NCI-H146 treated with DMSO at 0.1 percent for 48 hours (cell line): ENCODE results near the gene CCL26.
"Not testable (repeated sequence)": the region's sequence is repeated elsewhere in the genome, so short reads cannot be mapped to it uniquely, and the experiment has no call there.

Source experiments
- DNase-seq: peaks from one replicate; lab custom pipeline; 2025; ENCODE audit not compliant: unreplicated experiment; lab: John Stamatoyannopoulos, UW

The CCL26 gene

DNA sequence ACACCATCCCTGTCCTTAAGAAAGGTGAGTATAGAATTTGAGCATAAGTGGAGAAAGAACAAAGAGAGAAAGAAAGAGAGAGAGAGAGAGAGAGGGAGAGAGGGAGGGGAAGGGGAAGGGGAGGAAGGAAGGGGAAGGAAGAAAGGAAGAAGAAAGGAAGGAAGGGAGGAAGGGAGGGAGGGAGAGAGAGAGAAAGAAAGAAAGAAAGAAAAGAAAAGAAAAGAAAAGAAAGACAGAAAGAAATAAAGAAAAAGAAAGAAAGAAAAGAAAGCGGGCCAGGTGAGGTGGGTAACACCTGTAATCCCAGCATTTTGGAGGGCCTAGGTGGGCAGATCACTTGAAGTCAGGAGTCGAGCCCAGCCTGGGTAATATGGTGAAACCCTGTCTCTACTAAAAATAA, 21.7 kb upstream of the CCL26 start:
- DNase-seq: no peak

DNA sequence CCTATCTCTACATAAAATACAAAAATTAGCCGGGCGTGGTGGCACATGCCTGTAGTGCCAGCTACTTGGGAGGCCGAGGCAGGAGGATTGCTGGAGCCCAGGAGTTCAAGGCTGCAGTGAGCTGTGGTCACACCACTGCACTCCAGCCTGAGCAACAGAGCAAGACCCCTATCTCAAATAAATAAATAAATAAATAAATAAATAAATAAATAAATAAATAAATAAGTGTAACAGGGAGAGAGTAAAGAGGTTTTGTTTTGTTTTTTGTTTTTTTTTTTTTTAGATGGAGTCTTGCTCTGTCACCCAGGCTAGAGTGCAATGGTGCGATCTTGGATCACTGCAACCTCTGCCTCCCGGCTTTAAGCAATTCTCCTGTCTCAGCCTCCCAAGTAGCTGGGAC, 20.6 kb upstream of the CCL26 start:
- not testable (repeated sequence) for DNase-seq

DNA sequence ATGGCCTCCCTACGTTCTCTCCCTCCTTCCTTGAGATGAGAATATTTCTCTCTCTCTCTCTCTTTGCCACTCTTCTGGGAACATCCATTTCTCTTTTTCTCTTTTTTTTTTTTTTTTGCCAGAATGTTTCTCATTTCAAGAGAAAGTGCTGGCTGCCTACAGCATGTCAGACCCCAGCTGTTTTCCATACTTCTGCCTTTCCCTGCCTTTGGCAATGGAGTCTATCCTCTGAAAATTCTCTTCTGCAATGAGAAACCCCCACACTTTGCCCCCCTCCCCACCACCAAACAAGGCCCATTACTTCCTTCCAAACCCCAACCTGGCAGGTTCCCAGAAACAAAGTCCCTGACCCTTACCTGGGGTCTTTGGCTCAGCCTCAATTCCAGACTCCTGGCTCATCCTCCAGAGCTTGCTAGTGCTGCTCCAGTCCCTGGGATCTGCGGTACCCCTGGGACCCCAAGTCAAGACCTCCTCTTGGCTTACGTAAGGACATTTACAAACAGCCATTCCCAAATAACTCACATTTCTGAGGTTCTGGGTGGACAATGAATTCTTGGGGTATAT, 17.4 kb upstream of the CCL26 start:
- DNase-seq: no peak

DNA sequence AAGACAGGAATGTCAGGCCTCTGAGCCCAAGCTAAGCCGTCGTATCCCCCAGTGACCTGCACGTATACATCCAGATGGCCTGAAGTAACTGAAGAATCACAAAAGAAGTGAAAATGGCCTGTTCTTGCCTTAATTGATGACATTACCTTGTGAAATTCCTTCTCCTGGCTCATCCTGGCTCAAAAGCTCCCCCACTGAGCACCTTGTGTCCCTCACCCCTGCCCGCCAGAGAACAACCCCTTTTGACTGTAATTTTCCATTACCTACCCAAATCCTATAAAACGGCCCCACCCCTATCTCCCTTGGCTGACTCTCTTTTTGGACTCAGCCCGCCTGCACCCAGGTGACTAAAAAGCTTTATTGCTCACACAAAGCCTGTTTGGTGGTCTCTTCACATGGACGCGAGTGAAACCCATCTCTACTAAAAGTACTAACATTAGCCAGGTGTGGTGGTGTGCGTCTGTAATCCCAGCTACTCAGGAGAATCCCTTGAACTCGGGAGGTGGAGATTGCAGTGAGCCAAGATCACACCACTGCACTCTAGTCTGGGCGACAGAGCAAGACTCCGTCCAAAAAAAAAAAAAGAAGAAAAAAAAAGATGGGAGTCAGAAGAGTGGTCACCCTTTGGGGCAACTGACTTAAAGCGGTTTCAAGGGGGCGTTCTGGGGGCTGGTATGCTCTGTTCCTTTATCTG, 16.3 kb upstream of the CCL26 start:
- not testable (repeated sequence) for DNase-seq

DNA sequence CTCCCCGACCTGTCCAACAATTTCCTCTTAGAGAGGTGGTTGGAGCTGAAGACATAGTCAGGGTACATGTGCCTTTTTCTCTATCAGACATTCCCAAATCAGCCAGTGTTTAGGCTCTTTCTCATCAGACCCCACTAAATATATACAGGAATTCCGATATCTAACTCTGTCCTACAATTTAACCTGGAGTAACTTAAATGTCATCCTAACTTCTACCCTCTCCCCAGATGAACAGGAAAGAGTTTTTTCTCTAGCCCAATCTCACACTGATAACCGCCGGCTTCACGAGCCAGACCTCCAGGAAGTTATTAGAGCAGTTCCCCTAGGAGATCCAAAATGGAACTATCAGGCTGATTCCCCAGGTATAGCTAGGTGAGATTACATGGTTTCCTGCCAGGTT, 11.0 kb upstream of the CCL26 start:
- DNase-seq: not testable (repeated sequence)

DNA sequence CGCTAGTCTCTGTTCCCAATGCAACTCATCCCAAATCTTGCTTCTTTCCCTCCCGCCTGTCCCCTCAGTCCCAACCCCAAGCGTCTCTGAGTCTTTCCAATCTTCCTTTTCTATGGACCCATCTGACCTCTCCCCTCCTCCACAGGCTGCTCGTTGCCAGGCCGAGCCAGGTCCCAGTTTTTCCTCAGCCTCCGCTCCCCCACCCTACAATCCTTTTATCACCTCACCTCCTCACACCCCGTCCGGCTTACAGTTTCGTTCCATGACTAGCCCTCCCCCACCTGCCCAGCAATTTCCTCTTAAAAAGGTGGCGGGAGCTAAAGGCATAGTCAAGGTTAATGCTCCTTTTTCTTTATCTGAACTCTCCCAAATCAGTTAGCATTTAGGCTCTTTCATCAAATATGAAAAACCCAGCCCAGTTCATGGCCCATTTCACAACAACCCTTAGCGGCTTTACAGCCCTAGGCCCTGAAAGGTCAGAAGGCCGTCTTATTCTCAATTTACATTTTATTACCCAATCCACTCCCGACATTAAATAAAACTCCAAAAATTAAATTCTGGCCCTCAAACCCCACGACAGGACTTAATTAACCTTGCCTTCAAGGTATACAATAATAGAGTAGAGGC, 8.7 kb upstream of the CCL26 start:
- not testable (repeated sequence) for DNase-seq

DNA sequence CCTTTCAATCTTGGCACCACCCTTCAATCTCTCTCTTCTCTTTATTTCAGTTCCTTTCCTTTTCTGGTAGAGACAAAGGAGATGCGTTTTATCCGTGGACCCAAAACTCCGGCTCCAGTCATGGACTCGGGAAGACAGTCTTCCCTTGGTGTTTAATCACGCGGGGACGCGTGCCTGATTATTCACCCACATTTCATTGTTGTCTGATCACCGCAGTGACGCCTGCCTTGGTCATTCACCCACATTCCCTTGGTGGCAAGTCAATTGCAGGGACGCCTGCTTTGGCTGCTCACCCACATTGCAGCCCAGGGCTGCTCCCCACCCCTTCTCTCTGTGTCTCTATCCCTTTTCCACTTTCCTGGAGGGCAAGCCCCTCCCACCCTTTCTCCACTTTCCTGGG, 7.5 kb upstream of the CCL26 start:
- DNase-seq: not testable (repeated sequence)

DNA sequence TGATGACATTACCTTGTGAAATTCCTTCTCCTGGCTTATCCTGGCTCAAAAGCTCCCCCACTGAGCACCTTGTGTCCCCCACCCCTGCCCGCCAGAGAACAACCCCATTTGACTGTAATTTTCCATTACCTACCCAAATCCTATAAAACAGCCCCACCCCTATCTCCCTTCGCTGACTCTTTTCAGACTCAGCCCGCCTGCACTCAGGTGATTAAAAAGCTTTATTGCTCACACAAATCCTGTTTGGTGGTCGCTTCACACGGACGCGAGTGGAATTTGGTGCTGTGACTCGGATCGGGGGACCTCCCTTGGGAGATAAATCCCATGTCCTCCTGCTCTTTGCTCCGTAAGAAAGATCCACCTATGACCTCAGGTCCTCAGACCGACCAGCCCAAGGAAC, 7.0 kb upstream of the CCL26 start:
- DNase-seq: not testable (repeated sequence)

DNA sequence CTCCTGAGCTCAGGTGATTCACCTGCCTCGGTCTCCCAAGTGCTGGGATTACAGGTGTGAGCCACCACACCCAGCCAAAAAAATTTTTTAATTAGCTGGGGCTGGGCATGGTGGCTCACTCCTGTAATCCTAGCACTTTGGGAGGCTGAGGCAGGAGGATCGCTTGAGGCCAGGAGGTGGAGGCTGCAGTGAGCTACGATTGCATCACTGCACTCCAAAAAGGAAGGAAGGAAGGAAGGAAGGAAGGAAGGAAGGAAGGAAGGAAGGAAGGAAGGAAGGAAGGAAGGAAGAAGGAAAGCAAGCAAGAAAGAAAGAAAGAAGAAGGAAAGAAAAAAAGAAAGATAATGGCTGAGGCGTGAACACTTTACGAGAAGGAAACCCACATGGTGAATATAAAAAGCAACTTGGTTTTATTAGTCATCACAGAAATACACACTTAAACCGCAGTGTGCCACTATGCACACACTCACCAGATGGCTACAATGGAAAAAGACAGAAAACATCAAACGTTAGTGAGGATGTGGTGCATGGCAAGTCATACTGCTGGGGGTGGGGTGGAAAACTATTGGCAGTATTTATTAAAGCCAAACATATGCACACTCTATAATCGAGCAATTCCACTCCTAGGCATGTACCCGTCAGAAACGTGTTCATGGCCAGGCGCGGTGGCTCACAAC, 4.4 kb upstream of the CCL26 start:
- no peak for DNase-seq

DNA sequence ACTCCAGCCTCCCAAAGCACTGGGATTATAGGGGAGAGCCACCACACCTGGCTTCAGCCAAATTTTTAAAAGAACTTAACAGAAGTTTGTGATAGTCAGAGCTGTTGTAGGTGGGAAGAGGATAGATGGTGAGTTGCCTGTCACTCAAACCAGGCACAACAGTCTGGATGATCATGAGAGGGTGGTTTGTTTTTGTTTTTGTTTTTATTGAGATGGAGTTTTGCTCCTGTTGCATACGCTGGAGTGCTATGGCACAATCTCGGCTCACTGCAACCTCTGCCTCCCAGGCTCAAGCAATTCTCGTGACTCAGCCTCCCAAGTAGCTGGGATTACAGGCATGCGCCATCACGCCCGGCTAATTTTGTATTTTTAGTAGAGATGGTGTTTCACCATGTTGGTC, 1.9 kb upstream of the CCL26 start:
- DNase-seq: not testable (repeated sequence)

DNA sequence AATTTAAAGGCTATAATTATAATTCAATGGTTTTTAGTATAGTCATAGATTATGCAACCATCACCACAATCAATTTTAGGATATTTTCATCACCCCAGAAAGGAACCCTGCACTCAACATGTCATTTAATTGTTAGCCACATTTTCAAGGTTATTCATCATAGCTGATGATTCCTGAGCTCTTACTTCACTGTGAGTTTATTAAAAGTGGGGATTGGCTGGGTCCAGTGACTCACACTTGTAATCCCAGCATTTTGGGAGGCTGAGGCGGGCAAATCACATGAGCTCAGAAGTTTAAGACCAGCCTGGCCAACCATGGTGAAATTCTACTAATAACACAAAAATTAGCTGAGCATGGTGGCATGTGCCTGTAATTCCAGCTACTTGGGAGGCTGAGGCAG, 787 bp downstream of the CCL26 start:
- no peak for DNase-seq

DNA sequence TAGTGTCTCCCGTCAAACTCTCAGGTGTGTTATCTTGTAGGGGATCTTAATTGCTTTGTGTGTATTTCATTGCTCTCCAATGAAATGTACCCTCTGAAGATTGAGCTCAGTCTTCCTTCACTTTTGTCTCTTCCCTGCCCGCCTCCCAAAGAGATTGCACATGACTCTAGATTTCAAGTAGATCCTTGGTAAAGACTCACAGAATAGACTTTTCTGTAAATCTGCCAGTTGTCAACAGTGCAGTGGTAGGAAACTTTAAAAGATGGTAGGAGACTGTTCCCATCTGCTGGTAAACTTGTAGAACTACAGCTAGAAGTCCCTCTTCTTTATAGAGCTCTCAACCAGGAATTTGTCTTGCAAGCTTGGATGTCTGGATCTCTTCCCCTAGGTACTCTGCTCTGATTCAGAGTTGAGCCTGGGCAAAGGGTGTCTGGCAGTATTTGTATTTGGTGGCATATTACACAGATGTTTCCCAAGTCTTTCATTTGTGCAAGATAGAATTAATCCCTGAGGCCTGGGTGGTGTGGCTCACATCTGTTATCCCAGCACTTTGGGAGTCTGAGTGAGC, 9.6 kb downstream of the CCL26 start:
- DNase-seq: no peak

DNA sequence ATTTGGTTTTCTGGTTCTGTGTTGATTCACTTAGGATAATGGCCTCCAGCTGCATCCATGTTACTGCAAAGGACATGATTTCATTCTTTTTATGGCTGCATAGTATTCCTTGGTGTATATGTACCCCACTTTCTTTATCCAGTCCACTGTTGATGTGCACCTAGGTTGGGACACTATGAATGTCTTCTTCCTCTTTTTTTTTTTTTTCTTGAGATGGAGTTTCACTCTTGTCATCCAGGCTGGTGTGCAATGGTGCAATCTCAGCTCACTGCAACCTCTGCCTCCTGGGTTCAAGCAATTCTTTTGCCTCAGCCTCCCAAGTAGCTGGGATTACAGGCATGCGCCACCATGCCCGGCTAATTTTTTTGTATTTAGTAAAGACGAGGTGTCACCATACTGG, 10.2 kb downstream of the CCL26 start:
- not testable (repeated sequence) for DNase-seq

DNA sequence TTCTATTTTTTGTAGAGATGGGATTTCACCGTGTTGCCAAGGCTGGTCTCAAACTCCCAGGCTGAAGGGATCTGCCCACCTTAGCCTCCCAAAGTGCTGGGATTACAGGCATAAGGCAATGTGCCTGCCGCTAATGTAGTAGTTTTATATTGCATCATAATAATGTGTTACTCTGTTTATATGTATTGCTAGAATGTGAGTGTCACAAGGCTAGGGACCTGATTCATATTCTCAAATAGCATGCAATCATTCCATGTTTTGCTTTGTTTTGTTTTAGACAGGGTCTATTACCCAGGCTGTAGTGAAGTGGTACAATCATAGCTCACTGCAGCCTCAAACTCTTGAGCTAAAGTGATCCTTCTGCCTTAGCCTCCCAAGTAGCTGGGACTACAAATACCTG, 13.5 kb downstream of the CCL26 start:
- DNase-seq: no peak

DNA sequence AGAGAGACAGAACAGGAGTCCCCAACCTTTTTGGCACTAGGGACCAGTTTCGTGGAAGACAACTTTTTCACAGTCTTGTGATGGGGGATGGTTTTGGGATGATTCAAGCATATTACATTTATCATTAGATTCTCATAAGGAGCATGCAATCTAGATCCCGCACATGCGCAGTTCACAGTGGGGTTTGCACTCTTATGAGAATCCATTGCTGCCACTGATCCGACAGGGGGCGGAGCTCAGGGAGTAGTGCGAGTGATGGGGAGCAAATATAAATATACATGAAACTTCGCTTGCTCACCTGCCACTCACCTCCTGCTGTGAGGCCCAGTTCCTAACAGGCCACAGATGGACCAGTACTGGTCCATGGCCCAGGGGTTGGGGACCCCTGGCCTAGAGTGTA, 14.2 kb downstream of the CCL26 start:
- DNase-seq: no peak

DNA sequence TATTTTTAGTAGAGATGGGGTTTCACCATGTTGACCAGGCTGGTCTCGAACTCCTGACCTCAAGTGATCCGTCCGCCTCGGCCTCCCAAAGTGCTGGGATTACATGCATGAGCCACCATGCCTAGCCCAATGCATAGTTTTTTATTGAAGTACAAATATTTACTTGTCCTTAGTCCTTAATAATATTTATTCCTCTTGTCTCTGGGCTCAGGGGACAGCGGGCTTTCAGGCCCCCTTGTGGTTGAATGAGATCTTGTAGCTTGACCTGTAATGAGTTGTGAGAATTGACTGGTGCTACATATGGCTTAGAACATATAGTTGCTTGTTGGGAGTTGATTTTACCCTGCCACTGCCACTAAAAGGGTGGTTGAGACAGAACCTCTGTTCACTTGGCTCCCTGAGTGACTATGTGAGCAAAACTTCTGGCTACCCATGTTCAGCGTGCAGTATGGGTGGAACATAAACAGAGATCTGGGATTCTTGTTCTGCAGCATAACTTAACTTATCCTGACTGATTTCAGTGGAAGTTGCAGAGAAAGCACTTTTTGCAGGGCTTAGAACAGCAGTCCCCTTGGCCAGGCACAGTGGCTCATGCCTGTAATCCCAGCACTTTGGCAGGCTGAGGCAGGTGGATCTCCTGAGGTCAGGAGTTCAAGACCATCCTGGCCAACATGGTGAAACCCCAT, 14.9 kb downstream of the CCL26 start:
- DNase-seq: peak; percentile 14

DNA sequence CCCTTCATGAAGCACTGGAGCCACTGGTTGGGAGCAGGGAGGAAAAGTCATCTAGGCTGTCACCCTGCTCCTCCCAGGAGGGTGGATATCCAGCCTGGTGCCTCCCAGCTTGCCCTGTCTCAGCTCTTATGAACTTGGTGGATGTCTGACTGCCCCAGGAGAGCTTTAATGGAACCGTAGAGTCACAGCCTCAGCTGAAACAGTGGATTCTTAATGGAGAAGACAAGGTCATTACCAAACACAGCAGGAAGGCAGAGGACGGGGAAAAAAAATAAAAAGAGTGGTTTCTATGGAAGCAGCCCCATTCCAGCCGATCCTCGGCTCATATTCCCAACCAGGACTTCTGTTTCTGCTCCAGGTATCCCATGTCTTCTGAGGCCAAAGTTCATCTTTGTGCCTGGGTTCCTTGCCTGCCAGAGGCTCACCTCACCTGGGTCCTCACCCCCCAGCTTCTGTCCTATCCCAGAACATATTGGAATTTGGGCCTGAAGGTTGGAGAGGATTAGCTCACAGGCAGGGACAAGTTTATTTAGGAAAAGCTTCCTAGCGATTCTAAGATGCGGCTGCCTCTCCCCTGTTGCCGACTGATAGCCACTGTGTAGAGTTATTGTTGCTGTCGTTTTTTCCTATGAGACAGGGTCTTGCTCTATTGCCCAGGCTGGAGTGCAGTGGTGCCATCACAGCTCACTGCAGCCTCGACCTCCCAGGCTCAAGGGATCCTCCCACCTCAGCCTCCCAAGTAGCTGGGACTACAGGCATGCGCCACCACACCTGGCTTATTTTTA, 15.6 kb downstream of the CCL26 start:
- DNase-seq: peak; percentile 21

DNA sequence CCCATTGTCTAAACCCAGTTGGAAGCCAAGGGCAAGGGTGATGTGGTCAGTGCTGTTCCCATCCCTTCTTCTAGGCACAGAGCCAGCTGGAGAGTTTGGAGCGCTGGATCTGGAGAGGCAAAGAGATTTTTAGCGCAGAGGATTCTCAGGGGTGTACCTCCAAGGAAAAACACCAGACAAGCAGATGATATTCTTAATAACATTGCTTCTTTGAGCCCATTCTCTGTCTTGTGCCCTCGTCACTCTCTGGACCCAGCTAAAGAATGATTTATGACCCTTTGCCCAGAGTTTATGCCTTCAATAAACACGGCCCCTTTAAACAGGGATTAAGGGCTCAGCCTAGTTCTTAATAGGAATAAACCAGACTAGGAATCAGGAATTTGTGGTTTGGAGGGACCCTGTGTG, 28.6 kb downstream of the CCL26 start:
- no peak for DNase-seq

DNA sequence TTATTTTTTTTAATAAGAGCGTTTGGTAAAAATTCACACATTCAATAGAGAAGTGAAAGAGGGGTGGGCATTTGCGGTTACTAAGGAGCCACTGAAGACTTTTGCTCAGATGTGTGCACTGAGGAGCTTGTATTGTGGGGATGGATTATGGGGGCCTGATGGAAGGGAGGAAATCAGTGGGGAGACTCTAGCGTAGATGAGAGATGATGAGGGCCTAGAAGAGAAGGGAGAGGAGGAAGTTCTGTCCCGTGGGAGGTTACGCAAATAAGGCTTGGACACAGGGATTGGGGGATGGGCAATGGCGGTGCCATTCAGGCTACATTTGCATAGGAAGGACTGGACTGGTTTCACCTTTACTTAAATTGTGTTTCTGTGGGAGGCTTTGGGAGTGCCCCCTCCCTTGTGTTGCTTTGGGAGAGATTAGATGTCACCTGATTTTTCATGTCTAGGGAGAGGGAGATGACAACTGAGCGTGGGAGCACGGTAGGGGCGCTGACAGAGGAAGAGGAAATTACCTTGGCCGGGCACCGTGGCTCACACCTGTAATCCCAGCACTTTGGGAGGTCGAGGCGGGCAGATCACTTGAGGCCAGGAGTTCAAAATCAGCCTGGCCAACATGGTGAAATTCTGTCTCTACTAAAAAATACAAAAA, 31.0 kb downstream of the CCL26 start:
- DNase-seq: no peak
